GM12878 (cell line): ENCODE data around the gene GGN.

Source experiments
- ESRRA ChIP-seq: IDR thresholded peaks from 2 replicates; pipeline ENCODE4 v1.6.1; 2012; ENCODE audit warnings: mild to moderate bottlenecking, low read length, improper control_type of control experiment
- KDM1A ChIP-seq: fragments of 200-600 bp; sonication (generic); IDR thresholded peaks from 2 replicates; pipeline ENCODE4 v1.6.1; 2016; ENCODE audit warnings: borderline replicate concordance

DNA sequence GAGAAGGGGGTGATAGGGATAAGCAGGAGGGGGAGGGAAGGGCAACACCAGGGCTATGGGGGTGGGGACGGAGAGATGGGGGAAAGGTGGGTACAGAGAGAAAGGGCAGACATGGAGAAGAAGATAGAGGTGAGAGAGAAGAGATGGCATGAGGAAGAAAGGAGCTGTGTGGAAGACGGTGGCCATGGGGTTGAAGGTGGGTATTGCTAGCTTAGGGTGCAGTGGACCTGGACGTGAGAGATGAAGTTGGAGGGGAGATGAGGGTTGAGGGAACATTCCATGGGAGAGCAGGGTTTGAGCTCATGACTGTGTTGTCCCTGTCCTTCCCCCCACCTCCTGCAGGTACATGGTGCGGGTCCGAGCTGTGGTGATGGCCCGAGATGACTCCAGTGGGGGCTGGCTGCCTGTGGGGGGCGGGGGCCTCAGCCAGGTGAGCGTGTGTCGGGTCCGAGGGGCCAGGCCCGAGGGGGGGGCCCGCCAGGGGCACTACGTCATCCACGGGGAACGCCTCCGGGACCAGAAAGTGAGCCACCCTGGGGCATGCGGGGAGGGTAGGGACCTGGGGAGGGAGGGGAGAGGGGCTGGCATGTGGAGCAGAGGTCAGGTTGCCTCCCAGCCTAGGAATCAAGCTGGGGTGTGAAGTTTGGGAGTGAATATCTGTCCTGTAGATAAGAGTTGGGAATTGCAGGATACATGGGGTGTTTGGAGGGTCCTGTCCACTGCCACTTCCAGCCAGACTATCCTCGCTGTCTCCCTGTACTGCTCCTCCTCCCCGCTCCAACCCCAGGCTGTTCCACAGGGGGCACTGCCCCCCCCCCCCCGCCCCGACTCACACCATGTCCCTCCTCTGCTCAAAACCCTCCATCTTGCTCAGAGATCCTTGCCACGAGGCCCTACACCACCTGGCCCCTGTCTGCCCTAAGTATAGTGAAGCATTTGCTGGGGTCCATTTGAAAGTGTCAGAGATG lies 2.4 kb upstream of the GGN start:
- TF ChIP-seq KDM1A (no peak), ESRRA (no peak)
